BLaER1 (cell line): ENCODE results near the gene ZMYND11.
"Not testable (repeated sequence)": the region's sequence is repeated elsewhere in the genome, so short reads cannot be mapped to it uniquely, and the experiment has no call there.

Source experiments
- H3K27ac ChIP-seq: shearing (Covaris generic); formaldehyde crosslinking; 2 replicates; pipeline ENCODE4 v1.8.1; 2022
- H3K27me3 ChIP-seq: shearing (Covaris generic); formaldehyde crosslinking; 2 replicates; pipeline ENCODE4 v1.8.1; 2022
- H3K36me3 ChIP-seq: shearing (Covaris generic); formaldehyde crosslinking; 2 replicates; pipeline ENCODE4 v1.8.1; 2022
- H3K4me1 ChIP-seq: shearing (Covaris generic); formaldehyde crosslinking; 2 replicates; pipeline ENCODE4 v1.8.1; 2022
- H3K4me2 ChIP-seq: shearing (Covaris generic); formaldehyde crosslinking; 2 replicates; pipeline ENCODE4 v1.8.1; 2022
- H3K4me3 ChIP-seq: shearing (Covaris generic); formaldehyde crosslinking; 2 replicates; pipeline ENCODE4 v1.8.1; 2022
- H3K9ac ChIP-seq: shearing (Covaris generic); formaldehyde crosslinking; 2 replicates; pipeline ENCODE4 v1.8.1; 2022
- H3K9me3 ChIP-seq: shearing (Covaris generic); formaldehyde crosslinking; 2 replicates; pipeline ENCODE4 v1.8.1; 2022
- H4K20me1 ChIP-seq: shearing (Covaris generic); formaldehyde crosslinking; 2 replicates; pipeline ENCODE4 v1.8.1; 2022
- Cebpa-rat ChIP-seq: shearing (Covaris generic); IDR thresholded peaks from 2 replicates; pipeline ENCODE4 v1.8.1; 2022

ZMYND11 gene

GRCh38 chr10:299969-300368 is 164.7 kb downstream of the ZMYND11 start:
- peaks cover 47% of the 10 kb centered on the region for H3K36me3 ChIP-seq
- peaks cover 23% of the 10 kb centered on the region; the same call in 1 of the 2 replicates for H3K9me3 ChIP-seq
- H3K4me2 ChIP-seq, result peak overlapping the region; percentile 35
- no peak overlapping the region for H3K9ac ChIP-seq
- H3K27ac ChIP-seq, result no peak overlapping the region
- no peaks in the 10 kb centered on the region for H4K20me1 ChIP-seq
- H3K27me3 ChIP-seq, result no peaks in the 10 kb centered on the region
- H3K4me3 ChIP-seq, result no peak overlapping the region
- no peak for TF ChIP-seq Cebpa-rat
- peaks cover 18% of the 10 kb centered on the region for H3K4me1 ChIP-seq

- H3K4me1 ChIP-seq, result peaks cover 24% of the 10 kb centered on the region
- not testable (repeated sequence) for H3K27ac ChIP-seq
Observed at GRCh38 chr10:300580-300979, 165.3 kb downstream of the ZMYND11 start.

GRCh38 chr10:301536-301935 is 166.3 kb downstream of the ZMYND11 start:
- H3K9me3 ChIP-seq, result peaks cover 19% of the 10 kb centered on the region; the same call in 1 of the 2 replicates
- H4K20me1 ChIP-seq, result no peaks in the 10 kb centered on the region
- no peak for TF ChIP-seq Cebpa-rat
- no peak overlapping the region for H3K27ac ChIP-seq
- no peaks in the 10 kb centered on the region for H3K27me3 ChIP-seq
- H3K4me2 ChIP-seq, result no peak overlapping the region
- H3K4me1 ChIP-seq, result peaks cover 33% of the 10 kb centered on the region
- peaks cover 47% of the 10 kb centered on the region for H3K36me3 ChIP-seq
- H3K4me3 ChIP-seq, result no peak overlapping the region
- no peak overlapping the region for H3K9ac ChIP-seq

More at GRCh38 chr10:300580-300979, 165.3 kb downstream of the ZMYND11 start:
- not testable (repeated sequence) for H4K20me1 ChIP-seq, H3K9ac ChIP-seq, H3K4me3 ChIP-seq, H3K27me3 ChIP-seq, H3K4me2 ChIP-seq
- Histone ChIP-seq H3K9me3 (peaks cover 23% of the 10 kb centered on the region; the same call in 1 of the 2 replicates), H3K36me3 (peaks cover 47% of the 10 kb centered on the region)
